HG02571 (cell line): Measurements from ENCODE around the gene TTYH1.

ENCODE experiments used
- ATAC-seq: cut with Tn5 transposase; IDR thresholded peaks from one replicate; pipeline ENCODE4 v1.9.1; 2021; ENCODE audit warnings: mild to moderate bottlenecking, moderate library complexity; ENCODE audit not compliant: unreplicated experiment

Gene TTYH1

GRCh38 chr19:54421521-54421920 lies 6.3 kb downstream of the TTYH1 start:
- no peak for ATAC-seq

GRCh38 chr19:54422136-54422535 lies 6.9 kb downstream of the TTYH1 start:
- no peak for ATAC-seq

GRCh38 chr19:54424201-54424600 lies 8.9 kb downstream of the TTYH1 start:
- no peak for ATAC-seq

GRCh38 chr19:54424660-54425381 lies 9.6 kb downstream of the TTYH1 start:
- no peak for ATAC-seq

- no peak for ATAC-seq
These were observed 10.1 kb downstream of the TTYH1 start for GRCh38 chr19:54425382-54425723.

GRCh38 chr19:54426291-54426931 lies 11.1 kb downstream of the TTYH1 start:
- ATAC-seq, result no peak

- ATAC-seq, result no peak
These were observed 12.3 kb downstream of the TTYH1 start for GRCh38 chr19:54427586-54427985.

GRCh38 chr19:54428323-54429175 lies 13.3 kb downstream of the TTYH1 start:
- no peak for ATAC-seq

- no peak for ATAC-seq
These were observed 13.9 kb downstream of the TTYH1 start for GRCh38 chr19:54429176-54429495.

- no peak for ATAC-seq
These were observed 14.4 kb downstream of the TTYH1 start for GRCh38 chr19:54429545-54430227.

- no peak for ATAC-seq
These were observed 15.3 kb downstream of the TTYH1 start for GRCh38 chr19:54430306-54431254.

GRCh38 chr19:54431255-54431838 lies 16.1 kb downstream of the TTYH1 start:
- no peak for ATAC-seq

GRCh38 chr19:54432144-54432738 lies 17.0 kb downstream of the TTYH1 start:
- ATAC-seq, result no peak

- no peak for ATAC-seq
These were observed 18.4 kb downstream of the TTYH1 start for GRCh38 chr19:54433697-54434096.

GRCh38 chr19:54434112-54434872 lies 19.0 kb downstream of the TTYH1 start:
- no peak for ATAC-seq

- no peak for ATAC-seq
These were observed 19.6 kb downstream of the TTYH1 start for GRCh38 chr19:54434873-54435214.

GRCh38 chr19:54435551-54436016 lies 20.3 kb downstream of the TTYH1 start:
- no peak for ATAC-seq

GRCh38 chr19:54436031-54436523 lies 20.8 kb downstream of the TTYH1 start:
- no peak for ATAC-seq
